Hepatocyte (in vitro differentiated cells): Measurements from ENCODE around the gene DCAF12. TPM values are rescaled to one million over a fixed set of nuclear protein-coding genes. Genes with fewer than 3 reads are reported as not detected.

Experiments used
- DNase-seq: peaks from one replicate; pipeline ENCODE4 v3.0.0-alpha.2; 2016; ENCODE audit warnings: low spot score
- H2AFZ ChIP-seq: fragments of 200-600 bp; sonication (generic); 2 replicates; pipeline ENCODE4 v1.6.0; 2016; ENCODE audit warnings: antibody characterized with exemption, mild to moderate bottlenecking
- H3K27ac ChIP-seq: fragments of 200-600 bp; sonication (generic); 2 replicates; pipeline ENCODE4 v1.5.1; 2016; ENCODE audit warnings: mild to moderate bottlenecking
- H3K27me3 ChIP-seq: fragments of 200-600 bp; sonication (generic); 2 replicates; pipeline ENCODE4 v1.6.1; 2016
- H3K36me3 ChIP-seq: fragments of 200-600 bp; sonication (generic); replicated peaks from 2 replicates; pipeline ENCODE4 v1.5.1; 2016; ENCODE audit warnings: low read depth; ENCODE audit not compliant: insufficient read depth
- H3K4me1 ChIP-seq: fragments of 200-600 bp; sonication (generic); 2 replicates; pipeline ENCODE4 v1.5.1; 2016; ENCODE audit warnings: mild to moderate bottlenecking, moderate library complexity; ENCODE audit not compliant: insufficient read depth
- H3K4me2 ChIP-seq: fragments of 200-600 bp; sonication (generic); 2 replicates; pipeline ENCODE4 v1.6.0; 2016
- H3K4me3 ChIP-seq: fragments of 200-600 bp; sonication (generic); 2 replicates; pipeline ENCODE4 v1.5.1; 2016; ENCODE audit warnings: mild to moderate bottlenecking
- H3K79me2 ChIP-seq: fragments of 200-600 bp; sonication (generic); 2 replicates; pipeline ENCODE4 v1.6.0; 2017; ENCODE audit warnings: mild to moderate bottlenecking
- H3K9me2 ChIP-seq: fragments of 200-600 bp; sonication (generic); replicated peaks from 2 replicates; pipeline ENCODE4 v1.6.0; 2017; ENCODE audit warnings: mild to moderate bottlenecking; ENCODE audit not compliant: insufficient read depth
- H3K9me3 ChIP-seq: fragments of 200-600 bp; sonication (generic); 2 replicates; pipeline ENCODE4 v1.5.1; 2016; ENCODE audit warnings: low read depth, mild to moderate bottlenecking
- H4K20me1 ChIP-seq: fragments of 200-600 bp; sonication (generic); 2 replicates; pipeline ENCODE4 v1.6.0; 2016; ENCODE audit warnings: mild to moderate bottlenecking; ENCODE audit not compliant: insufficient read depth, poor library complexity, severe bottlenecking
- CTCF ChIP-seq: fragments of 200-600 bp; sonication (generic); IDR thresholded peaks from 2 replicates; pipeline ENCODE4 v1.5.1; 2016; ENCODE audit warnings: antibody characterized with exemption, mild to moderate bottlenecking; ENCODE audit not compliant: poor library complexity
- EZH2 ChIP-seq: fragments of 200-600 bp; sonication (generic); IDR thresholded peaks from 2 replicates; pipeline ENCODE4 v1.6.1; 2016; ENCODE audit warnings: antibody characterized with exemption, mild to moderate bottlenecking, borderline replicate concordance
- EZH2phosphoT487 ChIP-seq: fragments of 200-600 bp; sonication (generic); IDR thresholded peaks from one replicate; pipeline ENCODE4 v1.6.1; 2018; ENCODE audit warnings: antibody characterized with exemption, mild to moderate bottlenecking, low read depth, moderate library complexity; ENCODE audit not compliant: unreplicated experiment, severe bottlenecking
- whole genome bisulfite sequencing: methylation state at CpG from one replicate; pipeline ENCODE4 v1.1.6; 2016; ENCODE audit warnings: low lambda C conversion rate; ENCODE audit errors: missing lambda C conversion rate; 5-methylcytosine and 5-hydroxymethylcytosine counted together
- polyA plus RNA-seq: library from polyadenylated mRNA; unstranded; fragments of >200 nt; fragmentation: Nextera tagmentation; extraction: Ambion mirVana; gene quantifications from 2 replicates; pipeline ENCODE4 v1.2.1, GENCODE V29; 2016
- total RNA-seq: library from RNA; depleted of rRNA; stranded (reverse); fragments of >200 nt; gene quantifications from 2 replicates; pipeline ENCODE4 v1.2.3, GENCODE V29; 2014

Gene DCAF12
- total and polyA plus RNA-seq, 2 experiments from 2014 or later = 23.9 to 43.3 TPM

- Histone ChIP-seq H4K20me1 (no peaks in the 10 kb centered on the region), H3K4me2 (no peak overlapping the region), H3K27me3 (no peaks in the 10 kb centered on the region), H2AFZ (no peak overlapping the region), H3K36me3 (no peaks in the 10 kb centered on the region), H3K27ac (no peak overlapping the region), H3K4me3 (no peak overlapping the region), H3K9me2 (no peaks in the 10 kb centered on the region), H3K4me1 (no peaks in the 10 kb centered on the region), H3K79me2 (peaks cover 6% of the 10 kb centered on the region), H3K9me3 (no peaks in the 10 kb centered on the region)
- 91% methylated on average over 5 of the region's 5 CpGs for WGBS
- TF ChIP-seq EZH2 (no peak), CTCF (no peak), EZH2phosphoT487 (no peak)
- DNase-seq = no peak
Observed at GRCh38 chr9:34098307-34098706, 28.2 kb downstream of the DCAF12 start.

GRCh38 chr9:34097865-34098264, 28.6 kb downstream of the DCAF12 start:
- Histone ChIP-seq H4K20me1 (no peaks in the 10 kb centered on the region), H3K27ac (no peak overlapping the region), H3K36me3 (no peaks in the 10 kb centered on the region), H3K27me3 (no peaks in the 10 kb centered on the region), H3K4me3 (no peak overlapping the region), H2AFZ (no peak overlapping the region), H3K79me2 (peaks cover 6% of the 10 kb centered on the region), H3K9me3 (no peaks in the 10 kb centered on the region), H3K9me2 (no peaks in the 10 kb centered on the region), H3K4me1 (no peaks in the 10 kb centered on the region), H3K4me2 (no peak overlapping the region)
- TF ChIP-seq EZH2phosphoT487 = no peak
- TF ChIP-seq CTCF = no peak
- TF ChIP-seq EZH2 = no peak
- no peak for DNase-seq
- 95% methylated on average over 1 of the region's 1 CpG for WGBS

GRCh38 chr9:34096751-34097150, 29.7 kb downstream of the DCAF12 start:
- Histone ChIP-seq H3K79me2 (peaks cover 6% of the 10 kb centered on the region), H2AFZ (no peak overlapping the region), H4K20me1 (no peaks in the 10 kb centered on the region), H3K4me2 (no peak overlapping the region), H3K27me3 (no peaks in the 10 kb centered on the region), H3K4me3 (no peak overlapping the region), H3K4me1 (no peaks in the 10 kb centered on the region), H3K9me2 (no peaks in the 10 kb centered on the region), H3K27ac (no peak overlapping the region), H3K9me3 (no peaks in the 10 kb centered on the region), H3K36me3 (no peaks in the 10 kb centered on the region)
- DNase-seq = no peak
- no peak for TF ChIP-seq EZH2
- TF ChIP-seq EZH2phosphoT487 = no peak
- WGBS = 97% methylated on average over 4 of the region's 4 CpGs

- no peaks in the 10 kb centered on the region for H3K36me3 ChIP-seq
- 97% methylated on average over 5 of the region's 5 CpGs for WGBS
- H3K27ac ChIP-seq = no peak overlapping the region
Observed at GRCh38 chr9:34093578-34093977, 32.9 kb downstream of the DCAF12 start.

More at GRCh38 chr9:34093578-34093977, 32.9 kb downstream of the DCAF12 start:
- DNase-seq = no peak
- H3K4me1 ChIP-seq = no peaks in the 10 kb centered on the region
- H3K9me3 ChIP-seq = no peaks in the 10 kb centered on the region
- H3K4me2 ChIP-seq = no peak overlapping the region
- no peaks in the 10 kb centered on the region for H3K9me2 ChIP-seq
- no peaks in the 10 kb centered on the region for H4K20me1 ChIP-seq
- TF ChIP-seq CTCF (no peak), EZH2phosphoT487 (no peak), EZH2 (no peak)
- no peaks in the 10 kb centered on the region for H3K27me3 ChIP-seq
- no peak overlapping the region for H2AFZ ChIP-seq
- no peaks in the 10 kb centered on the region for H3K79me2 ChIP-seq
- H3K4me3 ChIP-seq = no peak overlapping the region
